Activated CD8-positive, alpha-beta memory T cell treated with anti-CD3 and anti-CD28 coated beads, Interleukin-2, amount 50 U/mL, for 24 hours (primary cell): ENCODE measurements around the gene FRS2.

Source experiments
- DNase-seq: peaks from one replicate; pipeline ENCODE4 v3.0.0-alpha.2; 2020; ENCODE audit errors: extremely low read depth

FRS2 gene

GRCh38 chr12:69466867-69467266 lies 3.3 kb upstream of the FRS2 start:
- no peak for DNase-seq

GRCh38 chr12:69467366-69467765 lies 2.8 kb upstream of the FRS2 start:
- no peak for DNase-seq

- DNase-seq: no peak
Measured at GRCh38 chr12:69468237-69469026, 1.8 kb upstream of the FRS2 start.

- no peak for DNase-seq
Measured at GRCh38 chr12:69469854-69470188, 367 bp upstream of the FRS2 start.

GRCh38 chr12:69471076-69471430 lies 865 bp downstream of the FRS2 start:
- no peak for DNase-seq

GRCh38 chr12:69471667-69472385 lies 1.6 kb downstream of the FRS2 start:
- DNase-seq: no peak

- DNase-seq: no peak
Measured at GRCh38 chr12:69473262-69473661, 3.1 kb downstream of the FRS2 start.

GRCh38 chr12:69474456-69474855 lies 4.3 kb downstream of the FRS2 start:
- no peak for DNase-seq

- DNase-seq: no peak
Measured at GRCh38 chr12:69475237-69475975, 5.2 kb downstream of the FRS2 start.

GRCh38 chr12:69476276-69477017 lies 6.3 kb downstream of the FRS2 start:
- DNase-seq: no peak

- DNase-seq: no peak
Measured at GRCh38 chr12:69479675-69480074, 9.5 kb downstream of the FRS2 start.

GRCh38 chr12:69480698-69481097 lies 10.5 kb downstream of the FRS2 start:
- no peak for DNase-seq

GRCh38 chr12:69481133-69481532 lies 10.9 kb downstream of the FRS2 start:
- no peak for DNase-seq

GRCh38 chr12:69483700-69484099 lies 13.5 kb downstream of the FRS2 start:
- DNase-seq: no peak

- no peak for DNase-seq
Measured at GRCh38 chr12:69484428-69484827, 14.2 kb downstream of the FRS2 start.

GRCh38 chr12:69490920-69491643 lies 20.9 kb downstream of the FRS2 start:
- no peak for DNase-seq

- no peak for DNase-seq
Measured at GRCh38 chr12:69492739-69493138, 22.6 kb downstream of the FRS2 start.

GRCh38 chr12:69495071-69495470 lies 24.9 kb downstream of the FRS2 start:
- DNase-seq: no peak

- no peak for DNase-seq
Measured at GRCh38 chr12:69497308-69498026, 27.3 kb downstream of the FRS2 start.

GRCh38 chr12:69500631-69501030 lies 30.4 kb downstream of the FRS2 start:
- DNase-seq: no peak
